GM12878 (cell line): ENCODE data around the gene PPEF1. TPM values are rescaled to one million over a fixed set of nuclear protein-coding genes. Genes with fewer than 3 reads are reported as not detected.

Experiments
- ATAC-seq: fragments of 200-7000 bp; cut with Tn5 transposase; 3 replicates; pipeline ENCODE4 v1.9.1; 2020; ENCODE audit warnings: mild to moderate bottlenecking, moderate library complexity
- BruUV-seq: library from RNA; stranded (reverse); fragments of 400-500 nt; replicated peaks from 2 replicates; lab custom pipeline; 2021; lab: Mats Ljungman, UMichigan
- CTCF ChIA-PET: fragments of 300-600 bp; sonication (Branson Sonifier 250); formaldehyde crosslinking; extraction: SDS; loops from one replicate; lab custom pipeline; 2021; ENCODE audit warnings: inconsistent platforms; lab: Yijun Ruan, JAX
- POLR2A ChIA-PET: fragments of 350-600 bp; formaldehyde crosslinking; extraction: SDS; loops from one replicate; lab custom pipeline; 2021; ENCODE audit warnings: inconsistent platforms; lab: Charles Lee
- RAD21 ChIA-PET: fragments of 300-600 bp; sonication (Branson Sonifier 250); formaldehyde crosslinking; loops from one replicate; lab custom pipeline; 2023; ENCODE audit warnings: antibody characterized with exemption; ENCODE audit not compliant: unreplicated experiment; lab: Charles Lee
- SMC1A ChIA-PET: fragments of 300-600 bp; sonication (Branson Sonifier 250); formaldehyde crosslinking; loops from one replicate; lab custom pipeline; 2023; ENCODE audit not compliant: unreplicated experiment, uncharacterized antibody; lab: Charles Lee
- DNase-seq: peaks from one replicate; pipeline ENCODE4 v3.0.0-alpha.2; 2011; ENCODE audit warnings: low read depth, low spot score
- FAIRE-seq: peaks from 3 replicates; lab custom pipeline; 2011; peaks lifted over from hg19 to GRCh38; lab: Jason Lieb, UNC
- H2AFZ ChIP-seq: 2 replicates; pipeline ENCODE4 v1.6.0; 2011; ENCODE audit warnings: low read depth, low read length, control low read depth; ENCODE audit not compliant: control insufficient read depth
- H3K27ac ChIP-seq: 2 replicates; pipeline ENCODE4 v1.5.1; 2011; ENCODE audit warnings: control low read depth; ENCODE audit not compliant: control insufficient read depth, insufficient read depth
- H3K27me3 ChIP-seq, 2 experiments: replicated peaks in 1 of 2; 2 replicates each; pipeline versions ENCODE4 v1.6.0 to v1.6.1; 2011; ENCODE audit warnings: low read length in 1 of 2; ENCODE audit not compliant: control insufficient read depth in 2 of 2, insufficient read depth in 2 of 2
- H3K36me3 ChIP-seq, 2 experiments: 2 replicates each; pipeline ENCODE4 v1.5.1; 2011; ENCODE audit warnings: low read length in 1 of 2; ENCODE audit not compliant: control insufficient read depth in 2 of 2, insufficient read depth in 2 of 2
- H3K4me1 ChIP-seq: 2 replicates; pipeline ENCODE4 v1.6.1; 2011; ENCODE audit warnings: mild to moderate bottlenecking, low read length, moderate library complexity, mixed read lengths; ENCODE audit not compliant: control insufficient read depth, insufficient read depth
- H3K4me2 ChIP-seq: 2 replicates; pipeline ENCODE4 v1.6.0; 2011; ENCODE audit warnings: control low read depth; ENCODE audit not compliant: control insufficient read depth, insufficient read depth
- H3K4me3 ChIP-seq: fragments of 200-600 bp; sonication (generic); 2 replicates; pipeline ENCODE4 v1.5.1; 2016
- H3K79me2 ChIP-seq: 2 replicates; pipeline ENCODE4 v1.6.0; 2011; ENCODE audit warnings: low read length; ENCODE audit not compliant: control insufficient read depth, insufficient read depth
- H3K9ac ChIP-seq: 2 replicates; pipeline ENCODE4 v1.8.0; 2011; ENCODE audit warnings: low read length, control low read depth, mixed read lengths; ENCODE audit not compliant: control insufficient read depth, insufficient read depth
- H3K9me3 ChIP-seq: replicated peaks from 3 replicates; pipeline ENCODE4 v1.5.1; 2011; ENCODE audit warnings: mild to moderate bottlenecking, low read length; ENCODE audit not compliant: control insufficient read depth, insufficient read depth
- H4K20me1 ChIP-seq: 2 replicates; pipeline ENCODE4 v1.6.0; 2011; ENCODE audit not compliant: control insufficient read depth, insufficient read depth
- ASH2L ChIP-seq: fragments of 300-600, 200-600 bp; sonication (generic); IDR thresholded peaks from 2 replicates; pipeline ENCODE4 v1.6.1; 2017; ENCODE audit warnings: low read depth, mild to moderate bottlenecking, borderline replicate concordance
- FOXK2 ChIP-seq: fragments of 450-650 bp; IDR thresholded peaks from 2 replicates; pipeline ENCODE4 v1.6.1; 2017; ENCODE audit warnings: mild to moderate bottlenecking, moderate library complexity
- MEF2A ChIP-seq: IDR thresholded peaks from 2 replicates; pipeline ENCODE4 v1.6.1; 2011; ENCODE audit warnings: low read depth, mild to moderate bottlenecking, low read length, moderate library complexity; ENCODE audit not compliant: insufficient read depth
- PKNOX1 ChIP-seq: fragments of 450-650 bp; IDR thresholded peaks from 2 replicates; pipeline ENCODE4 v1.6.1; 2016; ENCODE audit warnings: mild to moderate bottlenecking
- RCOR1 ChIP-seq: conservative IDR thresholded peaks from 2 replicates; pipeline ENCODE4 v1.6.1; 2012; ENCODE audit warnings: low read depth, low read length, improper control_type of control experiment
- RELA ChIP-seq: fragments of 450-650 bp; IDR thresholded peaks from 2 replicates; pipeline ENCODE4 v1.8.0; 2014; ENCODE audit warnings: borderline replicate concordance; ENCODE audit not compliant: partially characterized antibody
- SMAD5 ChIP-seq: IDR thresholded peaks from 2 replicates; pipeline ENCODE4 v1.6.1; 2016; ENCODE audit warnings: antibody characterized with exemption, low read depth
- SUPT20H ChIP-seq: IDR thresholded peaks from 2 replicates; pipeline ENCODE4 v1.6.1; 2011; ENCODE audit warnings: low read depth, mild to moderate bottlenecking, low read length, moderate library complexity, borderline replicate concordance; ENCODE audit not compliant: control insufficient read depth
- ZZZ3 ChIP-seq: IDR thresholded peaks from 2 replicates; pipeline ENCODE4 v1.6.1; 2011; ENCODE audit warnings: low read depth; ENCODE audit not compliant: control insufficient read depth, insufficient read length
- WGBS: methylation state at CpG from one replicate; pipeline ENCODE4 v1.1.6; 2016; ENCODE audit warnings: low lambda C conversion rate; ENCODE audit not compliant: insufficient replicate concordance, insufficient coverage; ENCODE audit errors: missing lambda C conversion rate; 5-methylcytosine and 5-hydroxymethylcytosine counted together
- in situ Hi-C: fragments of 300-500 bp; cut with MboI; formaldehyde crosslinking; loops from 9 replicates; pipeline ENCODE4 v1.14.3; 2018; ENCODE audit warnings: mixed read lengths
- intact Hi-C: fragments of 100-400 bp; cut with micrococcal nuclease; formaldehyde crosslinking; loops from one replicate; pipeline ENCODE4 v1.14.2; 2022; ENCODE audit not compliant: unreplicated experiment
- polyA plus RNA-seq, 11 experiments: library from polyadenylated mRNA; depleted of rRNA in 4 of 11; unstranded in 6 of 11; stranded (reverse) in 5 of 11; fragments of >200 nt; fragmentation: Nextera tagmentation in 4 of 11; fragmentation: Illumina TruSeq in 1 of 11; extraction: Ambion mirVana in 4 of 11; extraction: Trizol in 1 of 11; gene quantifications; 1 replicate in 1 of 11; 2 replicates in 10 of 11; pipeline versions ENCODE4 v1.2.1 to v1.2.3, GENCODE V29; 2011 to 2016; ENCODE audit warnings: inconsistent platforms in 2 of 11, missing spikeins in 2 of 11, low read depth in 1 of 11
- total RNA-seq, 4 experiments: library from RNA; depleted of rRNA in 3 of 4; stranded (reverse); fragments of >200 nt in 3 of 4; fragmentation: Illumina TruSeq in 1 of 4; extraction: Trizol in 1 of 4; gene quantifications; 2 replicates each; pipeline versions ENCODE4 v1.2.1 to v1.2.3, GENCODE V29; 2013 to 2021

The PPEF1 gene
- total and polyA plus RNA-seq, 10 of the 15 experiments (the other 5 are each of a cell fraction or from before 2014, with no cell fraction given) = 0.24 to 2.2 (median 0.50) TPM

- no peaks in the 10 kb centered on the region for H3K4me1 ChIP-seq
- H3K36me3 ChIP-seq = no peaks in the 10 kb centered on the region
- FAIRE-seq (no peak), DNase-seq (no peak), ATAC-seq (no peak)
- no peak overlapping the region for H3K4me2 ChIP-seq
- H3K4me3 ChIP-seq = no peak overlapping the region
- ChIA-PET POLR2A (no interaction called here), CTCF (interaction anchor here (0.5 kb wide), 2 partner anchors 192 to 946 kb away, joined by 3 to 4 read pairs; no protein-coding TSS in a partner anchor), SMC1A (interaction anchor here (0.7 to 1.5 kb wide), 3 partner anchors 13 to 155 kb away, joined by 3 to 4 read pairs (median 3); no protein-coding TSS in a partner anchor), RAD21 (no interaction called here)
- no peak overlapping the region for H3K9ac ChIP-seq
- no peak overlapping the region for H2AFZ ChIP-seq
- H3K27ac ChIP-seq = no peak overlapping the region
- 35% methylated on average over 5 of the region's 5 CpGs for WGBS
- in situ Hi-C loops (no loop called here), intact Hi-C loops (no loop called here)
- no peaks in the 10 kb centered on the region for H3K79me2 ChIP-seq
- TF ChIP-seq PKNOX1 (no peak), MEF2A (no peak), ZZZ3 (no peak), RELA (no peak), SUPT20H (no peak), SMAD5 (no peak), FOXK2 (no peak), RCOR1 (no peak), ASH2L (no peak)
- BruUV-seq = no TSS peak
- no peaks in the 10 kb centered on the region; a peak in 1 of 4 replicates for H3K27me3 ChIP-seq
- H4K20me1 ChIP-seq = no peaks in the 10 kb centered on the region
- no peaks in the 10 kb centered on the region for H3K9me3 ChIP-seq
These were observed 5.7 kb upstream of the PPEF1 start for GRCh38 chrX:18701621-18702361.
